Measurements from ENCODE around the gene MMP24. TPM values are rescaled to one million over a fixed set of nuclear protein-coding genes. Genes with fewer than 3 reads are reported as not detected.
"Not testable (repeated sequence)": the region's sequence is repeated elsewhere in the genome, so short reads cannot be mapped to it uniquely, and the experiment has no call there.

MMP24 gene
- not detected in 2 replicates for total RNA-seq

- ChIA-PET CTCF (no interaction called here), POLR2A (interaction anchor here (1.0 kb wide), 1 partner anchor 52 kb away, joined by 3 read pairs; the partner anchor contains the start of gene MMP24OS)
- DNase-seq (no peak), ATAC-seq (ENCODE audit: low read depth) (no peak)
- H3K27ac Mint-ChIP-seq: no peak within 1 kb of the TSS
- no peak for TF ChIP-seq CTCF (IDR thresholded peaks at IDR 0.05)
- H3K36me3 Mint-ChIP-seq (ENCODE audit: low read depth): peaks cover 7% of the 10 kb centered on the region
- peaks cover 11% of the 10 kb centered on the region for H3K4me1 Mint-ChIP-seq
- peaks cover 37% of the 10 kb centered on the region for H3K27me3 Mint-ChIP-seq
- peak within 1 kb of the TSS; percentile 69 for H3K4me3 Mint-ChIP-seq
- intact Hi-C loops (cut with micrococcal nuclease): no loop called here
- H3K9me3 Mint-ChIP-seq: no peaks in the 10 kb centered on the region
Observed at GRCh38 chr20:35226126-35226883, at the start of gene MMP24. Gene MMP24, plus strand, starts transcription at chr20:35226690. Its CDS starts 49 bp downstream, at chr20:35226739.

GRCh38 chr20:35179292-35180212, 46.9 kb upstream of the MMP24 start:
- intact Hi-C loops (cut with micrococcal nuclease): no loop called here
- H3K4me3 Mint-ChIP-seq: no peak overlapping the region
- TF ChIP-seq CTCF (IDR thresholded peaks at IDR 0.05): no peak
- ChIA-PET CTCF (no interaction called here), POLR2A (no interaction called here)
- no peak for DNase-seq
- H3K9me3 Mint-ChIP-seq: no peaks in the 10 kb centered on the region
- ATAC-seq (ENCODE audit: low read depth): no peak
- no peaks in the 10 kb centered on the region for H3K4me1 Mint-ChIP-seq
- H3K27me3 Mint-ChIP-seq: no peaks in the 10 kb centered on the region
- no peaks in the 10 kb centered on the region for H3K36me3 Mint-ChIP-seq (ENCODE audit: low read depth)
- H3K27ac Mint-ChIP-seq: no peak overlapping the region

- intact Hi-C loops (cut with micrococcal nuclease): no loop called here
- no peak for TF ChIP-seq CTCF (IDR thresholded peaks at IDR 0.05)
- H3K9me3 Mint-ChIP-seq: peaks cover under 1% of the 10 kb centered on the region
- H3K27ac Mint-ChIP-seq: no peak overlapping the region
- ChIA-PET CTCF (no interaction called here), POLR2A (interaction anchor here (0.6 kb wide), 1 partner anchor 84 kb away, joined by 4 read pairs; no protein-coding TSS in a partner anchor)
- no peaks in the 10 kb centered on the region for H3K4me1 Mint-ChIP-seq
- no peak overlapping the region for H3K4me3 Mint-ChIP-seq
- H3K36me3 Mint-ChIP-seq (ENCODE audit: low read depth): no peaks in the 10 kb centered on the region
- DNase-seq (no peak), ATAC-seq (ENCODE audit: low read depth) (no peak)
- no peaks in the 10 kb centered on the region for H3K27me3 Mint-ChIP-seq
Observed at GRCh38 chr20:35180266-35180665, 46.2 kb upstream of the MMP24 start.

- H3K36me3 Mint-ChIP-seq (ENCODE audit: low read depth): no peaks in the 10 kb centered on the region
- H3K27me3 Mint-ChIP-seq: no peaks in the 10 kb centered on the region
- ChIA-PET POLR2A (no interaction called here), CTCF (no interaction called here)
- peaks cover 3% of the 10 kb centered on the region for H3K9me3 Mint-ChIP-seq
- ATAC-seq (ENCODE audit: low read depth) (no peak), DNase-seq (no peak)
- H3K27ac Mint-ChIP-seq: no peak overlapping the region
- no peak overlapping the region for H3K4me3 Mint-ChIP-seq
- intact Hi-C loops (cut with micrococcal nuclease): no loop called here
- TF ChIP-seq CTCF (IDR thresholded peaks at IDR 0.05): no peak
- no peaks in the 10 kb centered on the region for H3K4me1 Mint-ChIP-seq
Observed at GRCh38 chr20:35181731-35182130, 44.8 kb upstream of the MMP24 start.

GRCh38 chr20:35186691-35187289, 39.7 kb upstream of the MMP24 start:
- H3K36me3 Mint-ChIP-seq (ENCODE audit: low read depth); H3K4me1 Mint-ChIP-seq; ATAC-seq (ENCODE audit: low read depth); H3K27me3 Mint-ChIP-seq; H3K27ac Mint-ChIP-seq; H3K4me3 Mint-ChIP-seq; CTCF ChIA-PET; H3K9me3 Mint-ChIP-seq; DNase-seq; intact Hi-C loops (cut with micrococcal nuclease): not testable (repeated sequence)
- POLR2A ChIA-PET: interaction anchor here (0.6 kb wide), 1 partner anchor 752 kb away, joined by 3 read pairs; no protein-coding TSS in a partner anchor
